Upper lobe of right lung (tissue), 1 donor: ENCODE data around the gene CHD5. TPM values are rescaled to one million over a fixed set of nuclear protein-coding genes. Genes with fewer than 3 reads are reported as not detected.

Experiments
- ATAC-seq: fragments of 200-7000 bp; cut with Tn5 transposase; one replicate; pipeline ENCODE4 v1.9.1; 2020; ENCODE audit warnings: mild to moderate bottlenecking, moderate library complexity
- DNase-seq: peaks from one replicate; pipeline ENCODE4 v3.0.0-alpha.2; 2020
- H3K27ac ChIP-seq: fragments of 200-600 bp; one replicate; pipeline ENCODE4 v1.8.0; 2022
- H3K27me3 ChIP-seq: fragments of 200-600 bp; one replicate; pipeline ENCODE4 v1.8.0; 2022; ENCODE audit warnings: mild to moderate bottlenecking
- H3K36me3 ChIP-seq: fragments of 200-600 bp; one replicate; pipeline ENCODE4 v1.8.0; 2022
- H3K4me1 ChIP-seq: fragments of 200-600 bp; one replicate; pipeline ENCODE4 v1.8.0; 2022
- H3K4me3 ChIP-seq: fragments of 200-600 bp; one replicate; pipeline ENCODE4 v1.8.0; 2022; ENCODE audit warnings: mild to moderate bottlenecking
- H3K9me3 ChIP-seq: fragments of 200-600 bp; one replicate; pipeline ENCODE4 v1.8.0; 2022
- CTCF ChIP-seq: fragments of 200-600 bp; IDR thresholded peaks from one replicate; pipeline ENCODE4 v1.8.0; 2022; ENCODE audit warnings: antibody characterized with exemption
- intact Hi-C: fragments of 100-400 bp; cut with DNase I; formaldehyde crosslinking; loops from one replicate; pipeline ENCODE4 v1.11.0; 2022
- total RNA-seq: library from RNA; stranded (reverse); fragmentation: NEBNext Ultra II Directional; extraction: Animal tissue kit (Norgen Biotek cat#: 25700); gene quantifications from one replicate; pipeline ENCODE4 v1.2.1, GENCODE V29; 2021
- donor health status: DM: no; HTN: yes; CAD: no; lungs with severe emphysema.

CHD5 gene
- total RNA-seq, 1 donor from 2014 or later: 0.23 TPM

GRCh38 chr1:6207075-6207885 lies 27.2 kb upstream of the CHD5 start:
- H3K4me1 ChIP-seq: peaks cover 34% of the 10 kb centered on the region
- H3K27me3 ChIP-seq: peaks cover 18% of the 10 kb centered on the region
- H3K4me3 ChIP-seq: no peak overlapping the region
- intact Hi-C loops: no loop called here
- DNase-seq (no peak), ATAC-seq (no peak)
- H3K36me3 ChIP-seq: no peaks in the 10 kb centered on the region
- H3K27ac ChIP-seq: no peak overlapping the region
- no peaks in the 10 kb centered on the region for H3K9me3 ChIP-seq
- no peak for TF ChIP-seq CTCF

- H3K36me3 ChIP-seq: no peaks in the 10 kb centered on the region
- peaks cover 18% of the 10 kb centered on the region for H3K27me3 ChIP-seq
- peaks cover 34% of the 10 kb centered on the region for H3K4me1 ChIP-seq
- H3K27ac ChIP-seq: no peak overlapping the region
- intact Hi-C loops: no loop called here
- DNase-seq: no peak
- ATAC-seq: no peak
- peak overlapping the region; percentile 66 for H3K4me3 ChIP-seq
- TF ChIP-seq CTCF: no peak
- no peaks in the 10 kb centered on the region for H3K9me3 ChIP-seq
Measured at GRCh38 chr1:6206520-6206855, 26.4 kb upstream of the CHD5 start.

GRCh38 chr1:6205849-6206519 lies 25.9 kb upstream of the CHD5 start, which contains the start of gene RNF207:
Gene RNF207, plus strand, starts transcription at chr1:6206119. Its CDS starts 417 bp downstream, at chr1:6206536.
- peaks cover 18% of the 10 kb centered on the region for H3K27me3 ChIP-seq
- H3K4me1 ChIP-seq: peaks cover 34% of the 10 kb centered on the region
- intact Hi-C loops: no loop called here
- H3K36me3 ChIP-seq: no peaks in the 10 kb centered on the region
- no peaks in the 10 kb centered on the region for H3K9me3 ChIP-seq
- peak; percentile 82 for ATAC-seq
- peak within 1 kb of the TSS; percentile 66 for H3K4me3 ChIP-seq
- DNase-seq: peak; percentile 88
- peak within 1 kb of the TSS; percentile 68 for H3K27ac ChIP-seq
- no peak for TF ChIP-seq CTCF

- Histone ChIP-seq H3K4me1 (peaks cover 42% of the 10 kb centered on the region), H3K27ac (no peak overlapping the region), H3K27me3 (peaks cover 11% of the 10 kb centered on the region), H3K4me3 (no peak overlapping the region), H3K36me3 (peaks cover 1% of the 10 kb centered on the region), H3K9me3 (no peaks in the 10 kb centered on the region)
- TF ChIP-seq CTCF: no peak
- intact Hi-C loops: no loop called here
- no peak for ATAC-seq
- no peak for DNase-seq
Measured at GRCh38 chr1:6202256-6202655, 22.1 kb upstream of the CHD5 start.

- H3K27me3 ChIP-seq: no peaks in the 10 kb centered on the region
- H3K4me3 ChIP-seq: peak overlapping the region; percentile 70
- ATAC-seq (no peak), DNase-seq (no peak)
- no peak for TF ChIP-seq CTCF
- peaks cover 27% of the 10 kb centered on the region for H3K4me1 ChIP-seq
- H3K36me3 ChIP-seq: peaks cover 21% of the 10 kb centered on the region
- intact Hi-C loops: no loop called here
- peak overlapping the region; percentile 83 for H3K27ac ChIP-seq
- H3K9me3 ChIP-seq: no peaks in the 10 kb centered on the region
Measured at GRCh38 chr1:6200188-6200809, 20.2 kb upstream of the CHD5 start.
